ENCODE data around the gene PDE6H. TPM values are rescaled to one million over a fixed set of nuclear protein-coding genes. Genes with fewer than 3 reads are reported as not detected.
A peak's percentile ranks its signal among the peaks of the same experiment; 100 is the strongest.

Gene PDE6H
- total RNA-seq, 5 donors from 2014 or later (not counting 1 experiment from before 2014, with no cell fraction given): not detected

GRCh38 chr12:14999021-14999694, 26.3 kb downstream of the PDE6H start:
- ChIA-PET POLR2A (no interaction called here), CTCF (interaction anchor here (0.6 to 0.7 kb wide), 2 partner anchors 33 to 151 kb away, joined by 3 read pairs; no protein-coding TSS in a partner anchor)
- ATAC-seq (replicated peaks in 1 of 4): no peak
- peaks cover 16 to 19% of the 10 kb centered on the region in 2 donors for H3K27me3 Mint-ChIP-seq
- peaks cover 0 to 6% of the 10 kb centered on the region in 2 experiments for H3K27me3 ChIP-seq (replicated peaks in 1 of 2; ENCODE audit: control insufficient read depth in 2 of 2, extremely low read depth in 1 of 2, insufficient read depth in 2 of 2, low read length in 1 of 2)
- no peaks in the 10 kb centered on the region for H3K36me3 Mint-ChIP-seq
- no peaks in the 10 kb centered on the region for H3K9me3 Mint-ChIP-seq
- H3K4me1 ChIP-seq (ENCODE audit: control insufficient read depth in 1 of 2, extremely low read depth in 1 of 2, insufficient read depth in 2 of 2, low read length in 2 of 2): peaks cover 13 to 15% of the 10 kb centered on the region in 2 experiments
- H3K27ac ChIP-seq (ENCODE audit: low read length): no peak overlapping the region
- peak overlapping the region in 1 of 2 donors; percentile 1 for H3K27ac Mint-ChIP-seq
- no peaks in the 10 kb centered on the region for H3K36me3 ChIP-seq (ENCODE audit: control insufficient read depth in 2 of 2, extremely low read depth in 1 of 2, insufficient read depth in 1 of 2, low read length in 1 of 2)
- no peaks in the 10 kb centered on the region for H3K9me3 ChIP-seq
- no peak for DNase-seq
- H3K4me3 Mint-ChIP-seq: no peak overlapping the region
- WGBS (ENCODE audit: insufficient coverage): no CpG with 5 or more reads among the region's 2 CpGs
- peaks cover 16 to 18% (median 18%) of the 10 kb centered on the region in 3 donors for H3K4me1 Mint-ChIP-seq
- H3K4me3 ChIP-seq (ENCODE audit: control insufficient read depth in 1 of 2, extremely low read depth in 1 of 2, low read length in 1 of 2): no peak overlapping the region

GRCh38 chr12:14999695-15000365, 27.0 kb downstream of the PDE6H start:
- Histone ChIP-seq H3K27me3 (replicated peaks in 1 of 2; ENCODE audit: control insufficient read depth in 2 of 2, extremely low read depth in 1 of 2, insufficient read depth in 2 of 2, low read length in 1 of 2) (peaks cover 0 to 6% of the 10 kb centered on the region in 2 experiments), H3K9me3 (no peaks in the 10 kb centered on the region), H3K27ac (ENCODE audit: low read length) (no peak overlapping the region), H3K4me1 (ENCODE audit: control insufficient read depth in 1 of 2, extremely low read depth in 1 of 2, insufficient read depth in 2 of 2, low read length in 2 of 2) (peaks cover 9% of the 10 kb centered on the region in 2 experiments), H3K4me3 (ENCODE audit: control insufficient read depth in 1 of 2, extremely low read depth in 1 of 2, low read length in 1 of 2) (no peak overlapping the region), H3K36me3 (ENCODE audit: control insufficient read depth in 2 of 2, extremely low read depth in 1 of 2, insufficient read depth in 1 of 2, low read length in 1 of 2) (no peaks in the 10 kb centered on the region)
- DNase-seq (no peak), ATAC-seq (replicated peaks in 1 of 4) (no peak)
- CTCF ChIA-PET: interaction anchor here in 1 of 2 donors (0.6 kb wide), 1 partner anchor 45 kb away, joined by 3 read pairs; no protein-coding TSS in a partner anchor
- H3K9me3 Mint-ChIP-seq: no peaks in the 10 kb centered on the region
- WGBS (ENCODE audit: insufficient coverage): 83% methylated on average over 1 of the region's 2 CpGs
- H3K4me3 Mint-ChIP-seq: no peak overlapping the region
- H3K27ac Mint-ChIP-seq: no peak overlapping the region
- H3K4me1 Mint-ChIP-seq: peaks cover 9 to 11% (median 11%) of the 10 kb centered on the region in 3 donors
- H3K36me3 Mint-ChIP-seq: no peaks in the 10 kb centered on the region
- peaks cover 16 to 25% of the 10 kb centered on the region in 2 donors for H3K27me3 Mint-ChIP-seq
- POLR2A ChIA-PET: no interaction called here

- H3K9me3 ChIP-seq: no peaks in the 10 kb centered on the region
- POLR2A ChIA-PET: no interaction called here
- no peak overlapping the region for H3K27ac Mint-ChIP-seq
- no peaks in the 10 kb centered on the region for H3K9me3 Mint-ChIP-seq
- peaks cover 17 to 31% of the 10 kb centered on the region in 2 donors for H3K27me3 Mint-ChIP-seq
- no peaks in the 10 kb centered on the region for H3K36me3 Mint-ChIP-seq
- CTCF ChIA-PET: interaction anchor here (0.6 to 0.9 kb wide), 2 partner anchors 44 to 152 kb away, joined by 3 read pairs; no protein-coding TSS in a partner anchor
- peaks cover 1 to 2% of the 10 kb centered on the region in 2 experiments for H3K4me1 ChIP-seq (ENCODE audit: control insufficient read depth in 1 of 2, extremely low read depth in 1 of 2, insufficient read depth in 2 of 2, low read length in 2 of 2)
- no peaks in the 10 kb centered on the region for H3K36me3 ChIP-seq (ENCODE audit: control insufficient read depth in 2 of 2, extremely low read depth in 1 of 2, insufficient read depth in 1 of 2, low read length in 1 of 2)
- ATAC-seq (replicated peaks in 1 of 4): no peak
- WGBS (ENCODE audit: insufficient coverage): 86% methylated on average over 2 of the region's 2 CpGs
- H3K4me1 Mint-ChIP-seq: peaks cover 2 to 4% (median 4%) of the 10 kb centered on the region in 3 donors
- no peak for DNase-seq
- H3K27me3 ChIP-seq (replicated peaks in 1 of 2; ENCODE audit: control insufficient read depth in 2 of 2, extremely low read depth in 1 of 2, insufficient read depth in 2 of 2, low read length in 1 of 2): peaks cover 0 to 6% of the 10 kb centered on the region in 2 experiments
- H3K27ac ChIP-seq (ENCODE audit: low read length): no peak overlapping the region
- H3K4me3 Mint-ChIP-seq: no peak overlapping the region
- H3K4me3 ChIP-seq (ENCODE audit: control insufficient read depth in 1 of 2, extremely low read depth in 1 of 2, low read length in 1 of 2): no peak overlapping the region
Observed at GRCh38 chr12:15000575-15000974, 27.7 kb downstream of the PDE6H start.

GRCh38 chr12:15001733-15002382, 29.0 kb downstream of the PDE6H start:
- H3K9me3 Mint-ChIP-seq: no peaks in the 10 kb centered on the region
- H3K36me3 Mint-ChIP-seq: no peaks in the 10 kb centered on the region
- no peak overlapping the region for H3K4me3 ChIP-seq (ENCODE audit: control insufficient read depth in 1 of 2, extremely low read depth in 1 of 2, low read length in 1 of 2)
- H3K27ac ChIP-seq (ENCODE audit: low read length): no peak overlapping the region
- peaks cover 0 to 6% of the 10 kb centered on the region in 2 experiments for H3K27me3 ChIP-seq (replicated peaks in 1 of 2; ENCODE audit: control insufficient read depth in 2 of 2, extremely low read depth in 1 of 2, insufficient read depth in 2 of 2, low read length in 1 of 2)
- H3K4me3 Mint-ChIP-seq: no peak overlapping the region
- H3K4me1 Mint-ChIP-seq: no peaks in the 10 kb centered on the region
- WGBS (ENCODE audit: insufficient coverage): no CpG with 5 or more reads among the region's 6 CpGs
- H3K27ac Mint-ChIP-seq: no peak overlapping the region
- no peaks in the 10 kb centered on the region for H3K4me1 ChIP-seq (ENCODE audit: control insufficient read depth in 1 of 2, extremely low read depth in 1 of 2, insufficient read depth in 2 of 2, low read length in 2 of 2)
- ChIA-PET POLR2A (interaction anchor here (0.5 to 0.7 kb wide), 2 partner anchors 189 to 251 kb away, joined by 3 to 4 read pairs; no protein-coding TSS in a partner anchor), CTCF (interaction anchor here in 1 of 2 donors (0.8 to 0.9 kb wide), 2 partner anchors 23 to 153 kb away, joined by 3 read pairs; no protein-coding TSS in a partner anchor)
- peaks cover 26 to 41% of the 10 kb centered on the region in 2 donors for H3K27me3 Mint-ChIP-seq
- no peaks in the 10 kb centered on the region for H3K9me3 ChIP-seq
- H3K36me3 ChIP-seq (ENCODE audit: control insufficient read depth in 2 of 2, extremely low read depth in 1 of 2, insufficient read depth in 1 of 2, low read length in 1 of 2): no peaks in the 10 kb centered on the region
- ATAC-seq (replicated peaks in 1 of 4): no peak
- no peak for DNase-seq

- ATAC-seq (replicated peaks in 1 of 4) (no peak), DNase-seq (no peak)
- WGBS (ENCODE audit: insufficient coverage): no CpG with 5 or more reads among the region's 2 CpGs
- peaks cover 25 to 46% of the 10 kb centered on the region in 2 donors for H3K27me3 Mint-ChIP-seq
- POLR2A ChIA-PET: interaction anchor here in 1 of 2 donors (0.7 kb wide), 1 partner anchor 220 kb away, joined by 3 read pairs; no protein-coding TSS in a partner anchor
- Histone ChIP-seq H3K36me3 (ENCODE audit: control insufficient read depth in 2 of 2, extremely low read depth in 1 of 2, insufficient read depth in 1 of 2, low read length in 1 of 2) (no peaks in the 10 kb centered on the region), H3K27me3 (replicated peaks in 1 of 2; ENCODE audit: control insufficient read depth in 2 of 2, extremely low read depth in 1 of 2, insufficient read depth in 2 of 2, low read length in 1 of 2) (peaks cover 0 to 6% of the 10 kb centered on the region in 2 experiments), H3K27ac (ENCODE audit: low read length) (no peak overlapping the region), H3K4me1 (ENCODE audit: control insufficient read depth in 1 of 2, extremely low read depth in 1 of 2, insufficient read depth in 2 of 2, low read length in 2 of 2) (no peaks in the 10 kb centered on the region), H3K9me3 (no peaks in the 10 kb centered on the region), H3K4me3 (ENCODE audit: control insufficient read depth in 1 of 2, extremely low read depth in 1 of 2, low read length in 1 of 2) (no peak overlapping the region)
- no peaks in the 10 kb centered on the region for H3K4me1 Mint-ChIP-seq
- CTCF ChIA-PET: interaction anchor here in 1 of 2 donors (1.0 kb wide), 2 partner anchors 73 to 160 kb away, joined by 3 read pairs; no protein-coding TSS in a partner anchor
- no peaks in the 10 kb centered on the region for H3K9me3 Mint-ChIP-seq
- no peak overlapping the region for H3K27ac Mint-ChIP-seq
- no peaks in the 10 kb centered on the region for H3K36me3 Mint-ChIP-seq
- H3K4me3 Mint-ChIP-seq: no peak overlapping the region
Observed at GRCh38 chr12:15004421-15004820, 31.6 kb downstream of the PDE6H start.

GRCh38 chr12:15005064-15005463, 32.2 kb downstream of the PDE6H start:
- DNase-seq: no peak
- CTCF ChIA-PET: interaction anchor here in 1 of 2 donors (1.0 kb wide), 1 partner anchor 74 kb away, joined by 3 read pairs; no protein-coding TSS in a partner anchor
- Mint-ChIP-seq H3K4me1 (no peaks in the 10 kb centered on the region), H3K4me3 (no peak overlapping the region), H3K27ac (no peak overlapping the region), H3K36me3 (no peaks in the 10 kb centered on the region), H3K27me3 (peaks cover 28 to 53% of the 10 kb centered on the region in 2 donors), H3K9me3 (no peaks in the 10 kb centered on the region)
- no peak overlapping the region for H3K27ac ChIP-seq (ENCODE audit: low read length)
- no peaks in the 10 kb centered on the region for H3K36me3 ChIP-seq (ENCODE audit: control insufficient read depth in 2 of 2, extremely low read depth in 1 of 2, insufficient read depth in 1 of 2, low read length in 1 of 2)
- no peaks in the 10 kb centered on the region for H3K9me3 ChIP-seq
- POLR2A ChIA-PET: no interaction called here
- no peaks in the 10 kb centered on the region for H3K4me1 ChIP-seq (ENCODE audit: control insufficient read depth in 1 of 2, extremely low read depth in 1 of 2, insufficient read depth in 2 of 2, low read length in 2 of 2)
- H3K4me3 ChIP-seq (ENCODE audit: control insufficient read depth in 1 of 2, extremely low read depth in 1 of 2, low read length in 1 of 2): no peak overlapping the region
- H3K27me3 ChIP-seq (replicated peaks in 1 of 2; ENCODE audit: control insufficient read depth in 2 of 2, extremely low read depth in 1 of 2, insufficient read depth in 2 of 2, low read length in 1 of 2): peaks cover 0 to 6% of the 10 kb centered on the region in 2 experiments
- no peak for ATAC-seq (replicated peaks in 1 of 4)

Measured in T-cell (primary cell).